K562 (cell line): ENCODE data around the gene MYADML2. TPM values are rescaled to one million over a fixed set of nuclear protein-coding genes. Genes with fewer than 3 reads are reported as not detected.
A peak's percentile ranks its signal among the peaks of the same experiment; 100 is the strongest.

Source experiments
- BHLHE40 ChIP-seq: IDR thresholded peaks from 2 replicates; pipeline ENCODE4 v1.6.1; 2011; ENCODE audit warnings: low read length, improper control_type of control experiment
- CREB3L1 ChIP-seq: fragments of 450-650 bp; IDR thresholded peaks from 2 replicates; pipeline ENCODE4 v1.6.1; 2014; ENCODE audit warnings: low read depth, mild to moderate bottlenecking, moderate library complexity, borderline replicate concordance
- CREM ChIP-seq: IDR thresholded peaks from 2 replicates; pipeline ENCODE4 v1.6.1; 2014; ENCODE audit warnings: antibody characterized with exemption, low read depth
- ETS1 ChIP-seq: conservative IDR thresholded peaks from 2 replicates; pipeline ENCODE4 v1.6.1; 2011; ENCODE audit warnings: low read depth, mild to moderate bottlenecking, low read length; ENCODE audit not compliant: control insufficient read depth
- HCFC1 ChIP-seq: IDR thresholded peaks from 2 replicates; pipeline ENCODE4 v1.6.1; 2012; ENCODE audit warnings: low read depth, low read length, improper control_type of control experiment
- HLTF ChIP-seq: fragments of 450-650 bp; IDR thresholded peaks from 2 replicates; pipeline ENCODE4 v1.6.1; 2016
- MCM3 ChIP-seq: fragments of 450-650 bp; IDR thresholded peaks from 2 replicates; pipeline ENCODE4 v1.6.1; 2016
- MEIS2 ChIP-seq: fragments of 450-650 bp; IDR thresholded peaks from 2 replicates; pipeline ENCODE4 v1.6.1; 2014; ENCODE audit warnings: mild to moderate bottlenecking; ENCODE audit not compliant: partially characterized antibody
- NFRKB ChIP-seq: fragments of 450-650 bp; IDR thresholded peaks from 2 replicates; pipeline ENCODE4 v1.6.1; 2016; ENCODE audit warnings: low read depth
- NKRF ChIP-seq: fragments of 450-650 bp; IDR thresholded peaks from 2 replicates; pipeline ENCODE4 v1.6.1; 2016; ENCODE audit warnings: borderline replicate concordance
- NRF1 ChIP-seq, 2 experiments: fragments of 450-650 bp; IDR thresholded peaks in 1 of 2; conservative IDR thresholded peaks in 1 of 2; 2 replicates each; pipeline ENCODE4 v1.6.1; 2014; ENCODE audit warnings: mild to moderate bottlenecking in 2 of 2
- POLR2AphosphoS5 ChIP-seq: IDR thresholded peaks from 2 replicates; pipeline ENCODE4 v1.6.1; 2011; ENCODE audit warnings: mild to moderate bottlenecking, low read depth, low read length, moderate library complexity; ENCODE audit not compliant: control insufficient read depth, insufficient read depth
- POLR2H ChIP-seq: IDR thresholded peaks from 2 replicates; pipeline ENCODE4 v1.6.1; 2016; ENCODE audit warnings: missing genetic modification characterization, low read depth, mild to moderate bottlenecking, control low read depth, missing compliant biosample characterization, moderate library complexity
- PRMT5 ChIP-seq: sonication (generic); formaldehyde crosslinking; IDR thresholded peaks from 2 replicates; pipeline ENCODE4 v1.5.0; 2020; ENCODE audit warnings: missing genetic modification reagents
- RBFOX2 ChIP-seq: fragments of 200-400 bp; formaldehyde crosslinking; IDR thresholded peaks from 2 replicates; pipeline ENCODE4 v1.6.1; 2017; ENCODE audit warnings: low read depth, mild to moderate bottlenecking, low read length, moderate library complexity
- SAP30 ChIP-seq: fragments of 200-600 bp; sonication (generic); IDR thresholded peaks from 2 replicates; pipeline ENCODE4 v1.6.1; 2012; ENCODE audit warnings: borderline replicate concordance, low read depth, mild to moderate bottlenecking, moderate library complexity, low read length, control low read depth, inconsistent platforms; ENCODE audit not compliant: insufficient read depth, poor library complexity, severe bottlenecking
- SIN3B ChIP-seq: fragments of 450-650 bp; IDR thresholded peaks from 2 replicates; pipeline ENCODE4 v1.6.1; 2017; ENCODE audit warnings: low read depth, mild to moderate bottlenecking, moderate library complexity
- SMAD4 ChIP-seq: fragments of 250-450 bp; sonication (Bioruptor Pico); conservative IDR thresholded peaks from 2 replicates; pipeline ENCODE4 v1.8.0; 2021; ENCODE audit warnings: inconsistent platforms, mild to moderate bottlenecking, moderate library complexity
- SNRNP70 ChIP-seq: fragments of 200-400 bp; formaldehyde crosslinking; optimal IDR thresholded peaks from 2 replicates; pipeline ENCODE3; 2017; ENCODE audit warnings: low read depth, low read length
- XRCC3 ChIP-seq: fragments of 450-650 bp; IDR thresholded peaks from 2 replicates; pipeline ENCODE4 v1.6.1; 2017; ENCODE audit warnings: mild to moderate bottlenecking, moderate library complexity
- ZNF408 ChIP-seq: fragments of 250-450 bp; sonication (Bioruptor Pico); IDR thresholded peaks from 2 replicates; pipeline ENCODE4 v1.4.0; 2020; ENCODE audit warnings: low read depth, mild to moderate bottlenecking, moderate library complexity
- polyA plus RNA-seq, 8 experiments: library from polyadenylated mRNA; depleted of rRNA in 4 of 8; stranded (reverse) in 5 of 8; unstranded in 3 of 8; fragments of >200 nt; fragmentation: Nextera tagmentation in 2 of 8; fragmentation: Illumina TruSeq in 1 of 8; extraction: Ambion mirVana in 2 of 8; extraction: Trizol in 1 of 8; gene quantifications; 2 replicates each; pipeline versions ENCODE4 v1.2.1 to v1.2.3, GENCODE V29; 2011 to 2014; ENCODE audit warnings: inconsistent platforms in 1 of 8, missing spikeins in 1 of 8
- total RNA-seq, 7 experiments: library from RNA; depleted of rRNA in 6 of 7; stranded (reverse); fragments of >200 nt in 6 of 7; fragmentation: Illumina TruSeq in 2 of 7; extraction: Trizol in 2 of 7; gene quantifications; 2 replicates each; pipeline versions ENCODE4 v1.2.1 to v1.2.3, GENCODE V29; 2011 to 2021; ENCODE audit warnings: low replicate concordance in 1 of 7
- TF ChIP-seq, protein P1 (sequence below): fragments of 250-450 bp; sonication (Bioruptor Pico); IDR thresholded peaks from 2 replicates; pipeline ENCODE4 v1.5.1; 2021; ENCODE audit warnings: mild to moderate bottlenecking

Gene MYADML2
- total and polyA plus RNA-seq, 9 of the 15 experiments (the other 6 are each of a cell fraction or from before 2014, with no cell fraction given): not detected

DNA sequence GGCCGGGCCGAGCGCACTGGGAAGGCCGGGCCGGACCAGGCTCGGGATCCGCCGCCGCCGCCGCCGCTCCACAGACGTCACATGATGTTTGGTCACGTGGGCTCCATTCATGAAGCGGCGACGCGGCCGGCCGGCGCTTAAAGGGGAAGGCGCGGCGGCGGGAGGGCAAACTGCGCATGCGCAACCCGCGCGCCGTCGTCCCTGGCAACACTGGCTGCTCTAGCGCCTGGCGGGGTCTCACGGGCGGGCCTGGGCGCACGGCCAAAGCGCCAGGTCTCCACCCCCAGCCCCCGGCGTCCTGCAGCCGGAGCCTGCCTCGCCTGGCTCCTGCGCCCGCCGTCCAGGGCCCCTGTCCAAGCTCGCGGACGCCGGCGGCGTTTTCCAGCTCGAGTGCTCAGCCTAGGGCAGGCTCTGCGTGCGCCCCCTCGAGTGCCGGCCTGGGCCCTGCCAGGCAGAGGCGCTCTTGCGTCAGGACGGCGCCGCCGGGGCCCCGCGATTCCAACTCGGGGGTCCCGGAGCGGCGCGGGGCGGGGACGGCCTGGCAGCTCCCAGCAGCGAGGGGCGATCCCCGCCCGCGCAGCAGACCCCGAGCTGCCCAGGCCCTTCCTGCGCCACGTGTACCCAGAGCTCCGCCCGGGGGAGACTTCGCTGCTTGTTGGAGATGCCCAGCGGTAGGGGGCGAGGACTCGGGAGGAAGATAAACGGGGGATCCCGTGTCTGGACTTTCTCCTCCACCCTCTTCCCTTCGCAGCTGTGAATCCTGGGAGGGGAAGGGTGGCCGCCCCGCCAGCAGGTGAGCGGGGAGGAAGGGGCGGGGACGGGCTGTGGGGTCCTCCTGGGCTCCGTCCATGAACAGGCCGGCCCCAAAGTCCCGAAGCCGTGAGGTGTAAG is 19.1 kb downstream of the MYADML2 start, which contains the start of gene MAFG (continued):
- TF ChIP-seq SAP30 (no peak), ETS1 (peak; percentile 31; the same call in 1 of the 2 replicates), MCM3 (no peak), NFRKB (no peak), POLR2H (tag) (no peak), RBFOX2 (peak; percentile 59), XRCC3 (no peak), PRMT5 (CRISPR knock-in tag) (no peak), CREB3L1 (peak; percentile 81; the same call in 1 of the 2 replicates), ZNF408 (no peak), NRF1 (conservative IDR thresholded peaks at IDR 0.05 in 1 of 2, IDR thresholded peaks at IDR 0.05 in 1 of 2) (peak; percentile 98), HLTF (peak; percentile 28; the same call in 1 of the 2 replicates), SNRNP70 (no peak), CREM (peak; percentile 92), SMAD4 (CRISPR knock-in tag) (peak; percentile 85), HCFC1 (peak; percentile 57), NKRF (peak; percentile 52; the same call in 1 of the 2 replicates), BHLHE40 (peak; percentile 80), MEIS2 (peak; percentile 92), POLR2AphosphoS5 (peak; percentile 32; the same call in 1 of the 2 replicates), SIN3B (peak; percentile 42; the same call in 1 of the 2 replicates)
- TF ChIP-seq, protein P1, sequence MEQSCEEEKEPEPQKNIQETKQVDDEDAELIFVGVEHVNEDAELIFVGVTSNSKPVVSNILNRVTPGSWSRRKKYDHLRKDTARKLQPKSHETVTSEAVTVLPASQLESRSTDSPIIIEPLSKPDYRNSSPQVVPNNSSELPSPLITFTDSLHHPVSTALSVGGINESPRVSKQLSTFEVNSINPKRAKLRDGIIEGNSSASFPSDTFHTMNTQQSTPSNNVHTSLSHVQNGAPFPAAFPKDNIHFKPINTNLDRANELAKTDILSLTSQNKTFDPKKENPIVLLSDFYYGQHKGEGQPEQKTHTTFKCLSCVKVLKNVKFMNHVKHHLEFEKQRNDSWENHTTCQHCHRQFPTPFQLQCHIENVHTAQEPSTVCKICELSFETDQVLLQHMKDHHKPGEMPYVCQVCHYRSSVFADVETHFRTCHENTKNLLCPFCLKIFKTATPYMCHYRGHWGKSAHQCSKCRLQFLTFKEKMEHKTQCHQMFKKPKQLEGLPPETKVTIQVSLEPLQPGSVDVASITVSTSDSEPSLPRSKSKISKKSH (CRISPR knock-in tag): no peak
